Measurements from ENCODE around the gene PHACTR1. TPM values are rescaled to one million over a fixed set of nuclear protein-coding genes. Genes with fewer than 3 reads are reported as not detected.

Gene PHACTR1
- total and polyA plus RNA-seq, 2 of the 4 experiments (the other 2 are of a cell fraction) = not detected

DNA sequence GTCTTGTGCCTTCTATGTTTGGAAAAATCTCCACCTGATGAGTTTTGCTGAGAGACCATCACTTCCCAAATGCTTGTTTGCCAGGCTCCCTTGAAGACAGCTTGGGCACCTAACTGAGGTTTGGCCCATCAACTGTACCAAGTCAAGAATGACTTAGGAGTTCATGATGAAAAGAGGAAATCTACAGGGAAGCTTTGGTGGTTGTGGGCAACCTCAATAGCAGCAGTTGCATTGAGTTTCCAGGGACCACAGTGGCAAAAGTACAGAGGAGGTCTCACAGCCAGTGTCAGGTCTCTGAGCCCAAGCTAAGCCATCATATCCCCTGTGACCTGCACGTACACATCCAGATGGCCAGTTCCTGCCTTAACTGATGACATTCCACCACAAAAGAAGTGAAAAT lies 49.7 kb upstream of the PHACTR1 start:
- H2BK120ac ChIP-seq (ENCODE audit: low read depth, low read length) = no peak overlapping the region
- DNase-seq (no peak), ATAC-seq (ENCODE audit: low read depth) (no peak)
- ChIA-PET CTCF (no interaction called here), POLR2A (ENCODE audit: unreplicated experiment) (no interaction called here)
- intact Hi-C loops (cut with micrococcal nuclease) = no loop called here
- no peaks in the 10 kb centered on the region for H3K4me1 ChIP-seq (ENCODE audit: control insufficient read depth, insufficient read depth, low read length)
- H2AK9ac ChIP-seq (replicated peaks; ENCODE audit: low read depth, low read length, poor library complexity) = no peak overlapping the region
- no peak overlapping the region for H2AFZ ChIP-seq (replicated peaks; ENCODE audit: low read length, poor library complexity)
- no peaks in the 10 kb centered on the region for H3K36me3 ChIP-seq (ENCODE audit: control insufficient read depth, insufficient read depth, low read length)
- no peak overlapping the region for H3K18ac ChIP-seq (ENCODE audit: low read depth, low read length)
- no peak overlapping the region for H2BK5ac ChIP-seq (ENCODE audit: low read depth, low read length, poor library complexity, severe bottlenecking)
- no peaks in the 10 kb centered on the region for H3K27me3 ChIP-seq (ENCODE audit: control insufficient read depth, insufficient read depth, low read length)
- no peak overlapping the region for H2BK20ac ChIP-seq (ENCODE audit: low read depth, low read length)
- no peak overlapping the region for H3K4me2 ChIP-seq (ENCODE audit: low read depth, low read length)
- no peak overlapping the region for H4K91ac ChIP-seq (ENCODE audit: insufficient read depth, low read depth, low read length)
- TF ChIP-seq BHLHE40 (IDR thresholded peaks at IDR 0.05; ENCODE audit: low read depth, low read length) = no peak
- no peak for TF ChIP-seq NFE2L2 (IDR thresholded peaks at IDR 0.05; ENCODE audit: low read depth, low read length)
- no peak for TF ChIP-seq SMC3 (IDR thresholded peaks at IDR 0.05; ENCODE audit: low read depth, low read length)
- TF ChIP-seq CHD1 (IDR thresholded peaks at IDR 0.05; ENCODE audit: low read depth, low read length) = no peak
- H4K20me1 ChIP-seq (ENCODE audit: insufficient read depth, low read length) = no peaks in the 10 kb centered on the region
- no TSS peak for BruUV-seq (replicated peaks)
- H2AK5ac ChIP-seq (ENCODE audit: low read depth, low read length) = no peak overlapping the region
- no peak overlapping the region for H2BK15ac ChIP-seq (ENCODE audit: low read depth, low read length)
- no peak overlapping the region for H3K4ac ChIP-seq (ENCODE audit: low read depth, low read length)
- H3K27ac ChIP-seq (ENCODE audit: insufficient read depth, low read length) = no peak overlapping the region
- no peak overlapping the region for H3K9ac ChIP-seq (ENCODE audit: low read depth, low read length)
- in situ Hi-C loops (cut with MboI; ENCODE audit: low sequenced_read_pairs) = no loop called here
- no CpG with 5 or more reads among the region's 1 CpG for WGBS, 2 experiments (ENCODE audit: extremely low coverage in 2 of 2, insufficient read length in 1 of 2)
- H3K4me3 ChIP-seq (ENCODE audit: insufficient read depth, low read depth, low read length) = no peak overlapping the region
- no peak overlapping the region for H4K5ac ChIP-seq (ENCODE audit: low read depth, low read length)
- H3K56ac ChIP-seq (ENCODE audit: extremely low read depth, insufficient read depth, low read length) = no peak overlapping the region
- dilution Hi-C loops (cut with HindIII; ENCODE audit: low sequenced_read_pairs, unreplicated experiment) = no loop called here
- no peak overlapping the region for H3K14ac ChIP-seq (replicated peaks; ENCODE audit: low read depth, low read length)
- H3K9me3 ChIP-seq (ENCODE audit: control insufficient read depth, insufficient read depth, low read length) = no peaks in the 10 kb centered on the region
- no peak overlapping the region for H4K8ac ChIP-seq (ENCODE audit: low read depth in 2 of 2, low read length in 2 of 2)
- no peak overlapping the region for H3K23ac ChIP-seq (ENCODE audit: low read depth, low read length)
- no peaks in the 10 kb centered on the region for H3K79me1 ChIP-seq (ENCODE audit: low read depth in 1 of 2, low read length in 2 of 2)
- no peaks in the 10 kb centered on the region for H3K9me1 ChIP-seq (ENCODE audit: insufficient read depth, low read length)
